Aorta (tissue), 5 donors: ENCODE results near the gene TTYH3. TPM values are rescaled to one million over a fixed set of nuclear protein-coding genes. Genes with fewer than 3 reads are reported as not detected.

Experiments used
- ATAC-seq: fragments of 200-7000 bp; cut with Tn5 transposase; one replicate; pipeline ENCODE4 v1.9.1; 2022; ENCODE audit warnings: moderate library complexity; ENCODE audit not compliant: low FRiP score
- DNase-seq, 2 donors: peaks; one replicate each; pipeline ENCODE4 v3.0.0-alpha.2; 2020
- H3K27ac ChIP-seq, 2 donors: one replicate each; pipeline ENCODE4 v1.5.1; 2013; ENCODE audit warnings: low read length in 2 of 2, mild to moderate bottlenecking in 2 of 2, moderate library complexity in 2 of 2, control low read depth in 1 of 2, inconsistent platforms in 1 of 2, low read depth in 1 of 2
- H3K27me3 ChIP-seq, 2 donors: one replicate each; pipeline ENCODE4 v1.6.1; 2013; ENCODE audit warnings: control low read depth in 1 of 2, low read length in 1 of 2, mild to moderate bottlenecking in 1 of 2, moderate library complexity in 1 of 2; ENCODE audit not compliant: insufficient read depth in 2 of 2, control insufficient read depth in 1 of 2
- H3K36me3 ChIP-seq, 2 donors: one replicate each; pipeline ENCODE4 v1.6.1; 2013; ENCODE audit warnings: control low read depth in 1 of 2, low read length in 1 of 2, mild to moderate bottlenecking in 1 of 2; ENCODE audit not compliant: insufficient read depth in 2 of 2, control insufficient read depth in 1 of 2
- H3K4me1 ChIP-seq, 2 donors: one replicate each; pipeline ENCODE4 v1.6.1; 2013; ENCODE audit warnings: low read length in 2 of 2, control low read depth in 1 of 2, mild to moderate bottlenecking in 1 of 2, moderate library complexity in 1 of 2; ENCODE audit not compliant: insufficient read depth in 2 of 2, control insufficient read depth in 1 of 2
- H3K4me3 ChIP-seq, 2 donors: one replicate each; pipeline ENCODE4 v1.5.1; 2013; ENCODE audit warnings: low read length in 2 of 2, control low read depth in 1 of 2, mild to moderate bottlenecking in 1 of 2
- H3K9me3 ChIP-seq: one replicate; pipeline ENCODE4 v1.6.1; 2013; ENCODE audit warnings: mild to moderate bottlenecking, low read length; ENCODE audit not compliant: control insufficient read depth
- WGBS, 2 donors: extraction: QIAGEN DNeasy Blood & Tissue Kit; methylation state at CpG; one replicate each; pipeline ENCODE4 v1.1.7; 2013; 5-methylcytosine and 5-hydroxymethylcytosine counted together
- intact Hi-C, 2 donors: fragments of 100-400 bp; cut with DNase I; formaldehyde crosslinking; loops; one replicate each; pipeline versions ENCODE4 v1.14.2 to v1.15.0; 2022
- polyA plus RNA-seq, 2 donors: library from polyadenylated mRNA; stranded (reverse); fragments of 200-250 nt; gene quantifications; one replicate each; pipeline ENCODE4 v1.2.3, GENCODE V29; 2013
- total RNA-seq, 2 donors: library from RNA; stranded (reverse); fragmentation: NEBNext Ultra II Directional; extraction: Animal tissue kit (Norgen Biotek cat#: 25700); gene quantifications; one replicate each; pipeline ENCODE4 v1.2.1, GENCODE V29; 2021
- donor health status: healthy with polysubstance abuse.
- donor health status: Bipolar disorder and iron deficiency.
- donor health status: DM: no; HTN: no; CAD: no.
- donor health status: DM: no; HTN: no; CAD: no.
- donor health status: DM: yes; HTN: yes; CAD: no.

Gene TTYH3
- total and polyA plus RNA-seq, 4 donors, result 10.5 to 79.9 (median 36.9) TPM

DNA sequence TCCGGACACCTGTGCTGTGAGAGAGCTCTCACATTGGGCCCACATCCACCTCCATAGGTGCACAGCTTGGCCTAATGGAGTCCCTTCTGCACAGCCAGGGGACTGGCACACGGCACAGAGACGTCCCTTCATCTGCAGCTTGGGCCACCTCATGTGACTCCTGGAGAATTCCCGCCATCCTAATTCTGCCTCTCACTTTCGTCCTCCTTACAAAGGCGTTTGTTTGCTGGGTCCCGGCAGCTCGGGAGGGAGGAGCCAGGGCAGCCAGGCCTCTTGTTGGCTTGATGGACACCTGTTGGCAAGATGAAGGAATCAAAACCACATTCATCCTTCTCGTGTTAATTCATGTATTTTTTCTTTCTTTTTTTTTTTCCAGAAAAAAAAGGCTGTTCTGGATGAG lies 30.7 kb upstream of the TTYH3 start:
- ATAC-seq, result no peak
- no peaks in the 10 kb centered on the region for H3K36me3 ChIP-seq
- 83 to 86% methylated on average over 9 of the region's 9 CpGs for WGBS, 2 donors

DNA sequence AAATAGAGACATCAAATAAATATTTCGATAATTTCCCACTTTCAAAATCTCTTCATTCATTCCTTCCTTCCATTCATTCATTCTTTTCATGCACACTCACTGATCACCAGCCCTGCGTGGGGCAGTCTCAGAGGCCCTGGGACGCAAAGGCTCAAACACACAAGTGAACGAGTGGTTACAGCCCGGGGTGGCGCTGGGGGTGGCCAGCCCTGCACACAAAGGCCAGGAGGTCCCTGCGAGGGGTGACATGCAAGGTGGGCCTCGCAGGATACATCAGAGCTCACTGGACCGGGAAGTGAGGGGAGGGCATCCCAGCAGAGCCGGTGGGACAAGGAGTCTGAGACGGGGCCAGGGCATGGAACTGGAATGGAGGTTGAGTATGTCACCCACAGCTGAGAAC lies 29.9 kb upstream of the TTYH3 start:
- intact Hi-C loops, result no loop called here
- Histone ChIP-seq H3K36me3 (no peaks in the 10 kb centered on the region), H3K9me3 (no peaks in the 10 kb centered on the region), H3K27me3 (no peaks in the 10 kb centered on the region), H3K27ac (no peak overlapping the region), H3K4me3 (no peak overlapping the region), H3K4me1 (no peaks in the 10 kb centered on the region)
- 94 to 96% methylated on average over 11 of the region's 11 CpGs for WGBS, 2 donors
- DNase-seq (no peak), ATAC-seq (no peak)

More for the DNA sequence above, 30.7 kb upstream of the TTYH3 start:
- no peak for DNase-seq
- no peaks in the 10 kb centered on the region for H3K27me3 ChIP-seq
- no peaks in the 10 kb centered on the region for H3K4me1 ChIP-seq
- no peak overlapping the region for H3K27ac ChIP-seq
- intact Hi-C loops, result no loop called here
- no peak overlapping the region for H3K4me3 ChIP-seq
- no peaks in the 10 kb centered on the region for H3K9me3 ChIP-seq

DNA sequence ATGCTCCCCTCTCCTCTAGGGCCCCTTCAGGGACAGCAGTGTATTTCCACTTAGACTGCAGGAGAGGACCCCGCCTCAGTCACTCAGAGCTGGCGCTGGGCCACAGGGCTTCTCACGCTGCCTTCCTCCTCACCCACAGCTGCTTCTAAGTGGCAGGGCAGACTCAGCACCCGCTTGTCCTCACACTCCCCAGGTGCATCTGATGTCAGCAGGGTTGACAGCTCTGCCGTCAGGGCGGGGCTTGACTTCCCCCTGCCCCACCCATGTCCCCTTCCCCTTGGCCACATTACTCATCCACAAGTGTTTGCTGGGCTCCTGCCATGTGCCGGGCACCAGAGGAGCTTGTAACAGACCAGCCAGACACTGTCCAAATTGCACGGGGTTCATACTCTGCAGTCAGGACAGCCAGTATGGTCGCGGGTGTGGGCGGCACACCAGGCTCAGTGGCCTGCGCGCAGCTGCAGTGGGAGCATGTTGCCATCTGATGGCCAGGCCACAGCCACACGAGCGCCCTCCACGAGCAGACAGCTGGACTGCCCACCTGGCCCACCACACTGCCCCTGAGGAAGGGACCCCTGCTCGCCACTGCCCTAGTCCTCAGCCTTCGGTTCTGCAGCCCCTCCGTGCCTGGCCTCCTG lies 29.3 kb upstream of the TTYH3 start:
- Histone ChIP-seq H3K27ac (no peak overlapping the region), H3K9me3 (no peaks in the 10 kb centered on the region), H3K36me3 (no peaks in the 10 kb centered on the region), H3K4me1 (no peaks in the 10 kb centered on the region), H3K27me3 (no peaks in the 10 kb centered on the region), H3K4me3 (no peak overlapping the region)
- intact Hi-C loops, result no loop called here
- 85 to 91% methylated on average over 19 of the region's 19 CpGs for WGBS, 2 donors
- DNase-seq, result no peak
- no peak for ATAC-seq

DNA sequence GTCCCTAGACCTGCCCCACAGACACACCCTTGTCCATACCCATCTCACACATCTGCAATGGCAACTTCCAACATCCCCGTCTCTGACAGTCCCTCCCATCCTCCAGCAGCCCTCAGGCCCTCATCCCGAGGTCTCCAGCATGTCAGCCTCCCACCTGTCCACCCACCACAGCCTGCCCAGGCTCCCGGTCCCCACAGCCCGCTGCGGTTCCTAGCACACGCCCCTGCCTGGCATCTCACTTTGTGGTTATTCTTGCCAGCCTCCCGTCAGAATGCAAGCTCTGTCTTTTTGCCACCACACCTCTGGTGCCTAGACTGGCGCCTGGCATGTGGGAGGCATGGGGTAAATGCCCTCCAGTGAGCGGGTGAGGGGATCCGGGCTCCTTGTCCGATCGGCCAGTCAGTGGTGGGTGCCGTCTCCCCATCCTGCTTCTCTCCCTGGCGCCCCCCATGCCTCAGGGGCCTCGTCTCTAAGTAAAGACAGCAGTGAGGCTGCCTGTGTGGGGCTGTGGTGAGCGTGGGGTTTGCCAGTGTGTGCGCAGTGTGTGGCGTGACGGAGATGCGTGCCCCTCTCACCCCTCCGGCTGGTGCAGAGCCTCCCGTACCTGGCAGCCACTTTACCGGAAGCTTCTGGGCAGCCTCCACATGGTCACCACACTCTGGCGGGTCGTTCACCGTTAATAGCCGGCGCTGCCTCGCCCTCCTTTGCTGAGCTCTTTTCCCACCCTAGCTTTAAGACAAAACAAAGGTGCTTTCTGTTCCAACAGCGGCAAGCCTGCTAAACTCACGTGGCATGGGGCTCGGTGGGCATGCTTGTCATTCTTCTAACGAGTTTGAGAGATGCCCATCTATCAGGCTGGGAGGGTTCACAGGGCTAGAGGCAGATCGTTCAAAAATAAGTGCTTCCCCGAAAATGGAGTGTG lies 28.5 kb upstream of the TTYH3 start:
- intact Hi-C loops, result no loop called here
- H3K4me3 ChIP-seq, result no peak overlapping the region
- no peaks in the 10 kb centered on the region for H3K36me3 ChIP-seq
- no peak for ATAC-seq
- H3K4me1 ChIP-seq, result no peaks in the 10 kb centered on the region
- WGBS, 2 donors, result 95 to 96% methylated on average over 35 of the region's 35 CpGs
- no peaks in the 10 kb centered on the region for H3K27me3 ChIP-seq
- H3K9me3 ChIP-seq, result no peaks in the 10 kb centered on the region
- H3K27ac ChIP-seq, result no peak overlapping the region
- no peak for DNase-seq

DNA sequence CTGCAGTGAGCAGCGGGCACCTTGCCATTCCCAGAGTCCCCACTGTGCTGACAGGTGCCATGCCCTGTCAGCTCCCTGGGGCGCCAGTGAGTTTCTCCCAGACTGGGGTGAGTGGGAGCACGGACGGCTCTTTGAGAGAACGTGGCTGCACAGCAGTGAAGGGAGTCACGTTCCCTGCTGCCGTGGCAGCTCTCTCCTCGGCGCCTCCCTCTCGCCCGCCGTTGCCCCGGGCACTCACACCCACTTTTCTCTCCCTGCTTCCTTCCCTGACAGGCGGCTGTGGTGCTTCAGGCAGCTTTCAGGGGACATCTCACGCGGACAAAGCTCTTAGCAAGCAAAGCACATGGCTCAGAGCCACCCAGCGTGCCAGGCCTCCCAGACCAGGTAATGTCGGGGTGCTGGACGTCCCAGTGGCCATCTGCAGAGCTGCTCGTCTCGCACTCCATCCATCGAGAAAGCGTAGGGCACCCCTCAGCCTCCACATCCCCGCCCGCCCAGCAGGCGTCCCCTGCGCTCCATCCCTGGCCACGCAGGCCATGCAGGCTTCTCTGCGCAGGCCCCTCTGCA lies 27.1 kb upstream of the TTYH3 start:
- 97 to 98% methylated on average over 29 of the region's 29 CpGs for WGBS, 2 donors
- H3K36me3 ChIP-seq, result no peaks in the 10 kb centered on the region
- H3K9me3 ChIP-seq, result no peaks in the 10 kb centered on the region
- ATAC-seq (no peak), DNase-seq (no peak)
- no peak overlapping the region for H3K4me3 ChIP-seq
- intact Hi-C loops, result loop anchor here in 1 of 2 donors (5.0 kb wide), 1 partner anchor 47 kb away; the partner anchor contains the start of genes BRAT1 and IQCE
- no peak overlapping the region for H3K27ac ChIP-seq
- H3K4me1 ChIP-seq, result no peaks in the 10 kb centered on the region
- no peaks in the 10 kb centered on the region for H3K27me3 ChIP-seq

DNA sequence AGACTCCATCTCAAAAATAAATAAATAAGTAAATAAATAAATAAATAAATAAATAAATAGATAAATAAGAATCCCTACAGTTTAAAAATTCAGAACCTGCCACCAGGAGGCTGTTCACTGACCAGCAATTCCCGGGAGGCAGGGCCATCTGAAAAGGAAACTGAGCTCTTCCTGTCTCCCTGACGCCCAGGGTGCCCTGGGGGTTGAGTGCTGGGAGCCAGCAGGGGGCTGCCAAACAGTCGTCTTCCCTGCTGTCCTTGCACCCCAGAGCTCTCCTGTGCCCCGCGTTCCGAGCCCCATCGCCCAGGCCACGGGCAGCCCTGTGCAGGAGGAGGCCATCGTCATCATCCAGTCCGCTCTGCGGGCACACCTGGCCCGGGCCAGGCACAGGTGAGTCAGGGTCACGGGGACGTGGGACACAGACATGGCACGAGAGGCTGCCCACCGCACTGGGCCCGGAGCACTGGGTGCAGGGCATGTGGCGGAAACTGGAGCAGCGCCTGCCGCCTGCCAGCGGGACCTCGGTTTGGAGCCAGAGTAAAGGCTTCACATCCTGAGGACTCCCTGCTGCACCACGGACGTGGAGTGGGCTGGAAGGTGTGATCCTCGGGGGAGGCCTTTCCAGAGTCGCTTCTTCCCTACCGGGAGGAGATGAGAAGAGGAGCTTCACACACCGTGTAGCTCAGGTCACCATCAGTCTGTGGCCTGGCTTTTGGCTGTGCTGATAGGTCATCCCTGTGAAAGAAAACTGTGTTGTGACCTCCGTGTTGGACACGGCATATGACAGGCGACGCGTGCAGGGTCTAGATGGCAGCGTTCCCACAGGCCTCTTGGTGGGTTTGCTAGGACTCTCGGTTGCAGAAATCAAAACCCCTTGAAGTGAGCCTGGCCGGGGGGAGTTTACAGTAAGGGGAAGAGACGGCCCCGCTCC lies 25.9 kb upstream of the TTYH3 start:
- Histone ChIP-seq H3K4me1 (no peaks in the 10 kb centered on the region), H3K27ac (no peak overlapping the region), H3K9me3 (no peaks in the 10 kb centered on the region), H3K36me3 (no peaks in the 10 kb centered on the region), H3K27me3 (no peaks in the 10 kb centered on the region), H3K4me3 (no peak overlapping the region)
- intact Hi-C loops, result loop anchor here in 1 of 2 donors (5.0 kb wide), 1 partner anchor 49 kb away; the partner anchor contains the start of genes BRAT1 and IQCE
- no peak for ATAC-seq
- 93 to 95% methylated on average over 38 of the region's 38 CpGs for WGBS, 2 donors
- no peak for DNase-seq

DNA sequence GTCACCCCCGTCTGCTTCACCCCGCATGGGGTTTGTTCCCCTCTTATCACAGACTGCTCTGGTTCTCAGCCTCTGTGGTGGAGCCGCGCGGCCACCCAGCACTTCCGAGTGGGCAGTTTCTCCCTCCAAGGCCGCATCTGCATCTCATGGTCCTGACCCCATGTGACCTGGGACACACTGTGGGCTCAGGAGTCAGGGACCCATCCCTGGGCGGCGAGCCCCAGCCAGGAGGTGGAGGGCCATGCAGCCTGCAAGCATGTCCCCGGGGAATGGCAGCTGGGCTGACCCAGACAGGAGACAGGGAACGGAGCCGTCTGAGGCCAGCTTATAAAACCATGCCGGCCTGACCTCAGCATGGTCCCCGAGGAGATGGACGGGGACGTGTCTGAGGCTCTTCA lies 25.2 kb upstream of the TTYH3 start:
- H3K27me3 ChIP-seq, result no peaks in the 10 kb centered on the region
- no peaks in the 10 kb centered on the region for H3K36me3 ChIP-seq
- no peak overlapping the region for H3K27ac ChIP-seq
- intact Hi-C loops, result loop anchor here in 1 of 2 donors (5.0 kb wide), 1 partner anchor 49 kb away; the partner anchor contains the start of genes BRAT1 and IQCE
- DNase-seq, result peak in 1 of 2 donors; percentile 59
- no peaks in the 10 kb centered on the region for H3K4me1 ChIP-seq
- WGBS, 2 donors, result 42 to 50% methylated on average over 16 of the region's 16 CpGs
- H3K9me3 ChIP-seq, result no peaks in the 10 kb centered on the region
- no peak overlapping the region for H3K4me3 ChIP-seq
- ATAC-seq, result peak; percentile 28
